NCI-H1930 (cell line): ENCODE measurements around the gene KCNMB2.
"Not testable (repeated sequence)": the region's sequence is repeated elsewhere in the genome, so short reads cannot be mapped to it uniquely, and the experiment has no call there.

Experiments used
- DNase-seq, 2 experiments: peaks; one replicate each; lab custom pipeline; 2025; lab: John Stamatoyannopoulos, UW

Gene KCNMB2

GRCh38 chr3:178808748-178809147, 272.5 kb downstream of the KCNMB2 start:
- DNase-seq: no peak

GRCh38 chr3:178810181-178810580, 273.9 kb downstream of the KCNMB2 start:
- DNase-seq: no peak

- no peak for DNase-seq
Measured at GRCh38 chr3:178822722-178823121, 286.5 kb downstream of the KCNMB2 start.

GRCh38 chr3:178823150-178823549, 286.9 kb downstream of the KCNMB2 start:
- DNase-seq: no peak

- no peak for DNase-seq
Measured at GRCh38 chr3:178823591-178824246, 287.5 kb downstream of the KCNMB2 start.

- DNase-seq: no peak
Measured at GRCh38 chr3:178826435-178827123, 290.3 kb downstream of the KCNMB2 start.

- DNase-seq: no peak
Measured at GRCh38 chr3:178827285-178827856, 291.1 kb downstream of the KCNMB2 start.

- DNase-seq: no peak
Measured at GRCh38 chr3:178833695-178834094, 297.5 kb downstream of the KCNMB2 start.

GRCh38 chr3:178835033-178835432, 298.8 kb downstream of the KCNMB2 start:
- DNase-seq: no peak

- no peak for DNase-seq
Measured at GRCh38 chr3:178837512-178837911, 301.3 kb downstream of the KCNMB2 start.

- no peak for DNase-seq
Measured at GRCh38 chr3:178840586-178840985, 304.4 kb downstream of the KCNMB2 start.

GRCh38 chr3:178841011-178841410, 304.8 kb downstream of the KCNMB2 start:
- DNase-seq: no peak

GRCh38 chr3:178844916-178845315, 308.7 kb downstream of the KCNMB2 start:
- DNase-seq: no peak

GRCh38 chr3:178845420-178846118, 309.3 kb downstream of the KCNMB2 start:
- no peak for DNase-seq

- no peak for DNase-seq
Measured at GRCh38 chr3:178847190-178847589, 311.0 kb downstream of the KCNMB2 start.

- DNase-seq: no peak
Measured at GRCh38 chr3:178849199-178849910, 313.1 kb downstream of the KCNMB2 start.

- DNase-seq: no peak
Measured at GRCh38 chr3:178850450-178851190, 314.4 kb downstream of the KCNMB2 start.

GRCh38 chr3:178851564-178851963, 315.3 kb downstream of the KCNMB2 start:
- DNase-seq: no peak

- no peak for DNase-seq
Measured at GRCh38 chr3:178856804-178857203, 320.6 kb downstream of the KCNMB2 start.

- DNase-seq: no peak
Measured at GRCh38 chr3:178859386-178859785, 323.1 kb downstream of the KCNMB2 start.

GRCh38 chr3:178859900-178860436, 323.7 kb downstream of the KCNMB2 start:
- not testable (repeated sequence) for DNase-seq
